AG09319 (cell line): Measurements from ENCODE around the gene SKP1.

ENCODE experiments used
- DNase-seq: peaks from one replicate; pipeline ENCODE4 v3.0.0-alpha.2; 2010; ENCODE audit warnings: low read depth; ENCODE audit errors: extremely low read depth
- CTCF ChIP-seq: IDR thresholded peaks from 2 replicates; pipeline ENCODE4 v1.5.1; 2011; ENCODE audit warnings: low read depth, mild to moderate bottlenecking, inconsistent platforms, low read length, moderate library complexity

SKP1 gene

GRCh38 chr5:134129411-134130238 lies 47.1 kb downstream of the SKP1 start:
- no peak for TF ChIP-seq CTCF
- no peak for DNase-seq

GRCh38 chr5:134128648-134128995 lies 48.1 kb downstream of the SKP1 start:
- TF ChIP-seq CTCF: no peak
- no peak for DNase-seq

- DNase-seq: no peak
- no peak for TF ChIP-seq CTCF
Observed at GRCh38 chr5:134127988-134128647, 48.6 kb downstream of the SKP1 start.

- no peak for DNase-seq
- no peak for TF ChIP-seq CTCF
Observed at GRCh38 chr5:134127376-134127861, 49.3 kb downstream of the SKP1 start.

GRCh38 chr5:134125039-134126015 lies 51.4 kb downstream of the SKP1 start:
- peak; percentile 89 for DNase-seq
- TF ChIP-seq CTCF: no peak

- no peak for DNase-seq
- TF ChIP-seq CTCF: no peak
Observed at GRCh38 chr5:134124289-134125038, 52.3 kb downstream of the SKP1 start.
